Stimulated activated naive B cell treated with anti-CD40 and anti-IgM and Interleukin-4, amounts not matched to agents 10 μg/mL and 1 μg/mL and 100 μg/mL, for 72 hours (primary cell): ENCODE data around the gene TNFAIP6.
A peak's percentile ranks its signal among the peaks of the same experiment; 100 is the strongest.

Experiments
- ATAC-seq, 2 donors: fragments of 150-1000 bp; cut with Tn5 transposase; replicated peaks; 2 replicates each; pipeline ENCODE4 v1.10.0; 2021; ENCODE audit warnings: moderate library complexity in 1 of 2
- DNase-seq: peaks from one replicate; pipeline ENCODE4 v3.0.0; 2021
- H3K27ac Mint-ChIP-seq: one replicate; pipeline ENCODE4 v1.8.0; 2022; ENCODE audit warnings: mild to moderate bottlenecking, mixed read lengths
- H3K27me3 Mint-ChIP-seq, 2 donors: one replicate each; pipeline ENCODE4 v1.8.0; 2022; ENCODE audit warnings: mixed read lengths in 2 of 2
- H3K36me3 Mint-ChIP-seq, 2 donors: one replicate each; pipeline ENCODE4 v1.8.0; 2022; ENCODE audit warnings: mixed read lengths in 2 of 2, mild to moderate bottlenecking in 1 of 2
- H3K4me1 Mint-ChIP-seq, 2 donors: one replicate each; pipeline ENCODE4 v1.8.0; 2022; ENCODE audit warnings: mixed read lengths in 2 of 2, mild to moderate bottlenecking in 1 of 2
- H3K4me3 Mint-ChIP-seq, 2 donors: one replicate each; pipeline ENCODE4 v1.8.0; 2022; ENCODE audit warnings: mild to moderate bottlenecking in 2 of 2, mixed read lengths in 2 of 2, moderate library complexity in 1 of 2
- H3K9me3 Mint-ChIP-seq, 2 donors: one replicate each; pipeline ENCODE4 v1.8.0; 2022; ENCODE audit warnings: mixed read lengths in 2 of 2, mild to moderate bottlenecking in 1 of 2

Gene TNFAIP6

GRCh38 chr2:151344906-151345305 lies 12.5 kb upstream of the TNFAIP6 start:
- Mint-ChIP-seq H3K36me3 (peaks cover 1 to 8% of the 10 kb centered on the region in 2 donors), H3K4me1 (no peaks in the 10 kb centered on the region), H3K9me3 (peaks cover 14 to 16% of the 10 kb centered on the region in 2 donors), H3K4me3 (no peak overlapping the region), H3K27ac (no peak overlapping the region), H3K27me3 (peaks cover 6 to 11% of the 10 kb centered on the region in 2 donors)
- no peak for DNase-seq
- no peak for ATAC-seq

- H3K4me3 Mint-ChIP-seq: no peak overlapping the region
- H3K27me3 Mint-ChIP-seq: peaks cover 6% of the 10 kb centered on the region in 2 donors
- peaks cover 4 to 6% of the 10 kb centered on the region in 2 donors for H3K9me3 Mint-ChIP-seq
- DNase-seq: no peak
- no peak overlapping the region for H3K27ac Mint-ChIP-seq
- no peak for ATAC-seq
- no peaks in the 10 kb centered on the region for H3K4me1 Mint-ChIP-seq
- H3K36me3 Mint-ChIP-seq: peaks cover 1 to 4% of the 10 kb centered on the region in 2 donors
These were observed 10.1 kb upstream of the TNFAIP6 start for GRCh38 chr2:151347294-151347693.

- H3K9me3 Mint-ChIP-seq: peaks cover 4 to 6% of the 10 kb centered on the region in 2 donors
- ATAC-seq (no peak), DNase-seq (no peak)
- H3K4me3 Mint-ChIP-seq: no peak overlapping the region
- H3K27me3 Mint-ChIP-seq: peaks cover 6% of the 10 kb centered on the region in 2 donors
- no peaks in the 10 kb centered on the region for H3K4me1 Mint-ChIP-seq
- peaks cover 1 to 4% of the 10 kb centered on the region in 2 donors for H3K36me3 Mint-ChIP-seq
- H3K27ac Mint-ChIP-seq: no peak overlapping the region
These were observed 9.5 kb upstream of the TNFAIP6 start for GRCh38 chr2:151347906-151348305.

- Mint-ChIP-seq H3K27me3 (peaks cover 0 to 4% of the 10 kb centered on the region in 2 donors), H3K27ac (no peak overlapping the region), H3K4me3 (no peak overlapping the region), H3K9me3 (no peaks in the 10 kb centered on the region), H3K4me1 (no peaks in the 10 kb centered on the region), H3K36me3 (no peaks in the 10 kb centered on the region)
- ATAC-seq (no peak), DNase-seq (no peak)
These were observed 6.7 kb upstream of the TNFAIP6 start for GRCh38 chr2:151350579-151351195.

GRCh38 chr2:151353995-151354394 lies 3.4 kb upstream of the TNFAIP6 start:
- H3K9me3 Mint-ChIP-seq: no peaks in the 10 kb centered on the region

GRCh38 chr2:151354807-151355206 lies 2.6 kb upstream of the TNFAIP6 start:
- Mint-ChIP-seq H3K9me3 (no peaks in the 10 kb centered on the region), H3K27me3 (peaks cover 0 to 4% of the 10 kb centered on the region in 2 donors), H3K36me3 (no peaks in the 10 kb centered on the region), H3K4me3 (no peak overlapping the region), H3K27ac (no peak overlapping the region), H3K4me1 (no peaks in the 10 kb centered on the region)
- no peak for DNase-seq
- no peak for ATAC-seq

More at GRCh38 chr2:151353995-151354394, 3.4 kb upstream of the TNFAIP6 start:
- H3K4me3 Mint-ChIP-seq: no peak overlapping the region
- DNase-seq: no peak
- no peak overlapping the region for H3K27ac Mint-ChIP-seq
- H3K36me3 Mint-ChIP-seq: no peaks in the 10 kb centered on the region
- no peaks in the 10 kb centered on the region for H3K4me1 Mint-ChIP-seq
- peaks cover 0 to 4% of the 10 kb centered on the region in 2 donors for H3K27me3 Mint-ChIP-seq
- no peak for ATAC-seq

GRCh38 chr2:151358166-151358970 lies 976 bp downstream of the TNFAIP6 start:
- Mint-ChIP-seq H3K4me3 (no peak overlapping the region), H3K27ac (no peak overlapping the region), H3K36me3 (no peaks in the 10 kb centered on the region), H3K9me3 (no peaks in the 10 kb centered on the region), H3K4me1 (no peaks in the 10 kb centered on the region), H3K27me3 (peaks cover 0 to 4% of the 10 kb centered on the region in 2 donors)
- ATAC-seq (no peak), DNase-seq (no peak)

- no peaks in the 10 kb centered on the region for H3K9me3 Mint-ChIP-seq
- no peak for DNase-seq
- no peaks in the 10 kb centered on the region for H3K36me3 Mint-ChIP-seq
- peaks cover 6 to 7% of the 10 kb centered on the region in 2 donors for H3K4me1 Mint-ChIP-seq
- no peak overlapping the region for H3K27ac Mint-ChIP-seq
- no peaks in the 10 kb centered on the region for H3K27me3 Mint-ChIP-seq
- H3K4me3 Mint-ChIP-seq: no peak overlapping the region
- ATAC-seq: no peak
These were observed 2.5 kb downstream of the TNFAIP6 start for GRCh38 chr2:151359768-151360461.

GRCh38 chr2:151361674-151362370 lies 4.4 kb downstream of the TNFAIP6 start:
- Mint-ChIP-seq H3K9me3 (no peaks in the 10 kb centered on the region), H3K36me3 (no peaks in the 10 kb centered on the region), H3K27me3 (no peaks in the 10 kb centered on the region), H3K4me3 (no peak overlapping the region), H3K4me1 (peaks cover 6 to 7% of the 10 kb centered on the region in 2 donors), H3K27ac (no peak overlapping the region)
- no peak for DNase-seq
- no peak for ATAC-seq

- no peaks in the 10 kb centered on the region for H3K27me3 Mint-ChIP-seq
- DNase-seq: peak; percentile 10
- no peaks in the 10 kb centered on the region for H3K9me3 Mint-ChIP-seq
- H3K36me3 Mint-ChIP-seq: no peaks in the 10 kb centered on the region
- peak overlapping the region; percentile 44 for H3K27ac Mint-ChIP-seq
- peaks cover 6 to 7% of the 10 kb centered on the region in 2 donors for H3K4me1 Mint-ChIP-seq
- peak; percentile 65 to 87 for ATAC-seq
- H3K4me3 Mint-ChIP-seq: peak overlapping the region in 1 of 2 donors; percentile 22
These were observed 6.3 kb downstream of the TNFAIP6 start for GRCh38 chr2:151363709-151364108.

GRCh38 chr2:151367571-151367970 lies 10.2 kb downstream of the TNFAIP6 start:
- DNase-seq (no peak), ATAC-seq (no peak)
- no peak overlapping the region for H3K27ac Mint-ChIP-seq
- peaks cover 0 to 5% of the 10 kb centered on the region in 2 donors for H3K27me3 Mint-ChIP-seq
- no peak overlapping the region for H3K4me3 Mint-ChIP-seq
- H3K4me1 Mint-ChIP-seq: peaks cover 6 to 7% of the 10 kb centered on the region in 2 donors
- H3K36me3 Mint-ChIP-seq: no peaks in the 10 kb centered on the region
- H3K9me3 Mint-ChIP-seq: no peaks in the 10 kb centered on the region

- H3K9me3 Mint-ChIP-seq: no peaks in the 10 kb centered on the region
- DNase-seq (no peak), ATAC-seq (peak in 1 of 2 donors; percentile 68)
- H3K4me3 Mint-ChIP-seq: no peak overlapping the region
- peaks cover 0 to 5% of the 10 kb centered on the region in 2 donors for H3K27me3 Mint-ChIP-seq
- H3K4me1 Mint-ChIP-seq: no peaks in the 10 kb centered on the region
- no peaks in the 10 kb centered on the region for H3K36me3 Mint-ChIP-seq
- H3K27ac Mint-ChIP-seq: no peak overlapping the region
These were observed 17.0 kb downstream of the TNFAIP6 start for GRCh38 chr2:151374436-151374835.

- no peak overlapping the region for H3K4me3 Mint-ChIP-seq
- H3K4me1 Mint-ChIP-seq: no peaks in the 10 kb centered on the region
- no peak for DNase-seq
- no peak for ATAC-seq
- H3K27ac Mint-ChIP-seq: no peak overlapping the region
- H3K36me3 Mint-ChIP-seq: no peaks in the 10 kb centered on the region
- H3K9me3 Mint-ChIP-seq: no peaks in the 10 kb centered on the region
- no peaks in the 10 kb centered on the region for H3K27me3 Mint-ChIP-seq
These were observed 21.8 kb downstream of the TNFAIP6 start for GRCh38 chr2:151379169-151379568.

- Mint-ChIP-seq H3K4me1 (no peaks in the 10 kb centered on the region), H3K27ac (no peak overlapping the region), H3K27me3 (no peaks in the 10 kb centered on the region), H3K4me3 (no peak overlapping the region), H3K9me3 (no peaks in the 10 kb centered on the region), H3K36me3 (no peaks in the 10 kb centered on the region)
- ATAC-seq: no peak
- DNase-seq: no peak
These were observed 23.3 kb downstream of the TNFAIP6 start for GRCh38 chr2:151380580-151381235.
